Ovary (tissue), 3 donors: ENCODE data around the gene MRTFA.

Experiments
- CTCF ChIP-seq, 3 donors: fragments of 450-650 bp in 2 of 3; fragments of 200-600 bp in 1 of 3; IDR thresholded peaks; one replicate each; pipeline versions ENCODE4 v1.5.1 to v1.8.0; 2016 to 2022; ENCODE audit warnings: antibody characterized with exemption in 3 of 3, mild to moderate bottlenecking in 1 of 3
- POLR2A ChIP-seq: fragments of 450-650 bp; IDR thresholded peaks from one replicate; pipeline ENCODE4 v1.6.1; 2017; ENCODE audit warnings: antibody characterized with exemption, mild to moderate bottlenecking, moderate library complexity
- donor health status: DM: no; HTN: no; CAD: no.

GRCh38 chr22:40668611-40669411 is 32.3 kb upstream of the MRTFA start:
- TF ChIP-seq POLR2A (no peak), CTCF (IDR thresholded peaks at IDR 0.05) (no peak)
